ENCODE results near the gene ZSWIM6. TPM values are rescaled to one million over a fixed set of nuclear protein-coding genes. Genes with fewer than 3 reads are reported as not detected.
A peak's percentile ranks its signal among the peaks of the same experiment; 100 is the strongest.

The ZSWIM6 gene
- total RNA-seq, 4 donors from 2014 or later = 13.3 to 19.4 (median 16.0) TPM

DNA sequence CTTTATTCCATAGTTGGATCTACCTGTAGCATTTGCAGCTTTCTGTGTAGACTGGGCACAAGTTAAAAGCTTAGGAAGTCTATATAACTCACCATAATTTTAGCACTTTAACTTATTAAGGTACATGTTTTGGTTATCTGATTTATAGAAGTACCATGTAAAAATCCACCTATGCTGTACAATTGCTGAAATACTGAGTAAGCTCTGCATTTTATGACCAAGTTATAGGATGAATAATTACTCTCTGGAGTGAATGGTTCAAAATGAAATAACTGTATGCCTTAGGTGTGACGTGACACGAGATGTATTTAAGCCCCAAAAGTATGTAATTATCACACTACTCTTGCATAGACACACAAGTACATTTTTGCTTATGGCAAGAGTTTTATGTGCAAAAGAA lies 22.1 kb downstream of the ZSWIM6 start:
- Histone ChIP-seq H3K9me3 (peaks cover 0 to 3% (median 0%) of the 10 kb centered on the region in 4 donors), H3K4me1 (peaks cover 0 to 16% (median 0%) of the 10 kb centered on the region in 4 donors), H3K27me3 (no peaks in the 10 kb centered on the region), H3K36me3 (no peaks in the 10 kb centered on the region), H3K4me3 (no peak overlapping the region), H3K27ac (no peak overlapping the region)
- no peak for TF ChIP-seq POLR2A (IDR thresholded peaks at IDR 0.05)
- TF ChIP-seq, protein P1, sequence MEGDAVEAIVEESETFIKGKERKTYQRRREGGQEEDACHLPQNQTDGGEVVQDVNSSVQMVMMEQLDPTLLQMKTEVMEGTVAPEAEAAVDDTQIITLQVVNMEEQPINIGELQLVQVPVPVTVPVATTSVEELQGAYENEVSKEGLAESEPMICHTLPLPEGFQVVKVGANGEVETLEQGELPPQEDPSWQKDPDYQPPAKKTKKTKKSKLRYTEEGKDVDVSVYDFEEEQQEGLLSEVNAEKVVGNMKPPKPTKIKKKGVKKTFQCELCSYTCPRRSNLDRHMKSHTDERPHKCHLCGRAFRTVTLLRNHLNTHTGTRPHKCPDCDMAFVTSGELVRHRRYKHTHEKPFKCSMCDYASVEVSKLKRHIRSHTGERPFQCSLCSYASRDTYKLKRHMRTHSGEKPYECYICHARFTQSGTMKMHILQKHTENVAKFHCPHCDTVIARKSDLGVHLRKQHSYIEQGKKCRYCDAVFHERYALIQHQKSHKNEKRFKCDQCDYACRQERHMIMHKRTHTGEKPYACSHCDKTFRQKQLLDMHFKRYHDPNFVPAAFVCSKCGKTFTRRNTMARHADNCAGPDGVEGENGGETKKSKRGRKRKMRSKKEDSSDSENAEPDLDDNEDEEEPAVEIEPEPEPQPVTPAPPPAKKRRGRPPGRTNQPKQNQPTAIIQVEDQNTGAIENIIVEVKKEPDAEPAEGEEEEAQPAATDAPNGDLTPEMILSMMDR (IDR thresholded peaks at IDR 0.05) = no peak
- no peak for DNase-seq

DNA sequence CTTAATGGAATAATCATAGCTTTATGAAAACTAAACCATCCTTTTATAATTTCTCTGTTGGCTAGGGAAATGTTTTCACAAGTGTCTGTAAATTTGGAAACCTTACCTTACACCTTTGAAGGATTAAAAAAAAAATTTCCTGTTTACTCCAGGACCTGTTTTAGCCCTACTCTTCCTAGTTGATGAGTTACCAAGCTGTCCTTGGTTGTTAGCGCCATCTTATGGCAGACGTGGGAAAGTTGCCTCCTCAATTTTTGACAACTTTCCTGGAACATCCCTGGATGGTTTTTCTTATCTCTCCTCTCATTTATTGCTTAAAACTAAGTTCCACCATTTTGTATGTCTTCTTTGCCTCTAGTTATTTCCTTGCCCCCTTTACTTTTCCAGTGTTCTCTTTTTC lies 25.7 kb downstream of the ZSWIM6 start:
- Histone ChIP-seq H3K4me3 (no peak overlapping the region), H3K27ac (no peak overlapping the region), H3K36me3 (no peaks in the 10 kb centered on the region), H3K9me3 (peaks cover 0 to 3% (median 0%) of the 10 kb centered on the region in 4 donors), H3K4me1 (no peaks in the 10 kb centered on the region), H3K27me3 (no peaks in the 10 kb centered on the region)
- TF ChIP-seq, protein P1 (IDR thresholded peaks at IDR 0.05) = peak in 4 of 6 experiments; percentile 11 to 40 (median 39)
- TF ChIP-seq POLR2A (IDR thresholded peaks at IDR 0.05) = no peak
- DNase-seq = no peak

DNA sequence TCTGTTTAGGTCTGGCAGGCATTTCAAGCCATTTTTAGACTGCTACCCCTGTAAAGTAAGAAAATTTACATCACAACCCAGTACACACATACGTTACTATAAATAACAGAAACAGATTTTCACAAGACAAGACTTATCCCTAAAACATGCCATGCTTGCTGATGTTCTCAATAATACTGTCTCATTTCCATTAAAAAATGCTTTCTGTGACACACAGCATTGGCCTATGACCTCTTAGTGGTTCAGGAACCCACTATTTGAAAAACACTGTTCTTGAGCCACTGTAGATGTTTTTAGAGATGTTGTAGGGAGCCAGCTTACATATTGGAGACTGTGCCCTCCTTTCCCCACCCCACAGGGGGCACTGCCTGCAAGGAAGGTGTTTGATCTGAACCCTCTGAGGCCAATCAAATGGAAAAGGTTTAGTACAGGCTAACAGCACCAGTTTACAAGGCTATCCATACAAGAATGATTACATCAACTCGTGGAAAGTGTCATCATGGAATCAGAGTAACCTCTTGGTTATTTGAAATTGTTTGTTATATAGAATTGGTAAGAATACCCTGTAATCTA lies 30.8 kb downstream of the ZSWIM6 start:
- H3K4me1 ChIP-seq = no peaks in the 10 kb centered on the region
- no peak overlapping the region for H3K27ac ChIP-seq
- no peaks in the 10 kb centered on the region for H3K27me3 ChIP-seq
- H3K36me3 ChIP-seq = no peaks in the 10 kb centered on the region
- no peak overlapping the region for H3K4me3 ChIP-seq
- TF ChIP-seq, protein P1 (IDR thresholded peaks at IDR 0.05) = no peak
- TF ChIP-seq POLR2A (IDR thresholded peaks at IDR 0.05) = no peak
- no peak for DNase-seq
- H3K9me3 ChIP-seq = no peaks in the 10 kb centered on the region

DNA sequence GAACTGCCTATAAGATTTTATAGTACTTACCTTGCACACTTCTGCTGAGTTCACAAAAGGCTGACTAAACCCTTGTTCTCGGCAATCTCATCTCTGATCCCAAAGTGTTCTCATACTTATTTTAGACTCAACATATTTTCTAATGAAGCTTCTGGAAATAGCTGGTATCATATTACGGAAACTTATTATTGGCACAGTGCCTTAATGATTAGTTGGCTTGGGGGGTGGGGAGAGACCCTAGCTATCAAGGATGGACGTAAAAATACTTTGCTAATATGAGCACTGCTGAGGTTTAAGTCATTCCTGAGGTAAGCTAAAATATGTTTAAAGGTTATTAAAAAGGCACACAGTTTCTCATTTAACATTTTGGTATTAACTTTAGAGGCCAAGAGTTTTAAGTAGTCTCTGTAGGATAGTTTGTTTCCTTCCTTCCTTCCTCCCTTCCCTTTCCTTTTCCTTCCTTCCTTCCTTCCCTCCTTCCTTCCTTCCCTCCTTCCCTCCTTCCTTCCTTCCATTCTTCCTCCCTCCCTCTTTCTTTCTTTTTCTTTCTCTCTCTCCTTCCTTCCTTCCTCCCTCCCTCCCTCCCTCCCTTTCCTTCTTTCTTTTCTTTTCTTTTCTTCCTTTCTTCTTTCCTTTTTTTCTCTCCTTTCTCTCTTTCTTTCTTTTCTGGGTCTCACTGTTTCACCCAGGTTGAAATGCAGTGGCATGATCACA lies 31.5 kb downstream of the ZSWIM6 start:
- Histone ChIP-seq H3K4me1 (no peaks in the 10 kb centered on the region), H3K27me3 (no peaks in the 10 kb centered on the region), H3K4me3 (no peak overlapping the region), H3K27ac (no peak overlapping the region), H3K9me3 (no peaks in the 10 kb centered on the region), H3K36me3 (no peaks in the 10 kb centered on the region)
- DNase-seq = no peak
- TF ChIP-seq, protein P1 (IDR thresholded peaks at IDR 0.05) = no peak
- no peak for TF ChIP-seq POLR2A (IDR thresholded peaks at IDR 0.05)

DNA sequence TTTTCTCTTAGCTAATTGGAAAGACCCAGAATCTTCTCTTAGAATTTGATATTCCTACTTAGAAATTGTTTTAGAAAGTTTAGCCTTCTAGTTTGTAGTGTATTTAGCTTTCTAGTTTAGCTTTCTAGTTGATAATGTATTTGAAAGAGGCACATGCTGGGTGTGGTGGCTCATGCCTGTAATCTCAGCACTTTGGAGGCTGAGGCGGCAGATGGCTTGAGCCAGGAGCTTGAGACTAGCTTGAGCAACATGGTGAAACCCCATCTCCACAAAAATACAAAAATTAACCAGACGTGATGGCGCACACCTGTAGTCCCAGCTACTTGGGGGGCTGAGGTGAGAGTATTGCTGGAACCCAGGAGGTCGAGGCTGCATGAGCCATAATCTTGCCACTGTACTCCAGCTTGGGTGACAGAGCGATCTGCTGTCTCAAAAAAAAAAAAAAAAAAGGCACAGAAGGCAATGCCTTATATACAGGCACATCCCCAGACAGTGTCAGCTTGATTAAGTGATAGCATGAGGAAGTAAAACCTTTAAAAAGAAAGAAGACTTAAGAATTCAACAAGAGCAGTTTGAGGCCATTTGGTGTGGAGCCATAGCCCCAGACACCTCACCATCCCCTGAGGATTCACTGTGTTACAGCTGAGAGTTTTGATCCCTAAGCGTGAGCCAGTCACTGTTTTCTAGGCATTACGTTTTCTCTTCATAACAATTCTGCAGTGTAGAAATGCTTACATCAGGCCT lies 34.6 kb downstream of the ZSWIM6 start:
- Histone ChIP-seq H3K4me1 (peaks cover 0 to 5% (median 1%) of the 10 kb centered on the region in 4 donors), H3K27me3 (no peaks in the 10 kb centered on the region), H3K9me3 (no peaks in the 10 kb centered on the region), H3K4me3 (no peak overlapping the region), H3K36me3 (no peaks in the 10 kb centered on the region), H3K27ac (no peak overlapping the region)
- DNase-seq = no peak
- TF ChIP-seq, protein P1 (IDR thresholded peaks at IDR 0.05) = no peak
- no peak for TF ChIP-seq POLR2A (IDR thresholded peaks at IDR 0.05)

Data from Peyer's patch (tissue), 4 donors.